Stimulated activated CD4-positive, alpha-beta T cell treated with anti-CD3 and anti-CD28 coated beads, Interleukin-15, amount 100 ng/mL, for 48 hours (primary cell): ENCODE data around the gene C3orf38.
"Not testable (repeated sequence)": the region's sequence is repeated elsewhere in the genome, so short reads cannot be mapped to it uniquely, and the experiment has no call there.

ENCODE experiments used
- DNase-seq, 2 donors: peaks; one replicate each; pipeline ENCODE4 v3.0.0-alpha.2; 2020; ENCODE audit warnings: low read depth in 2 of 2

C3orf38 gene

DNA sequence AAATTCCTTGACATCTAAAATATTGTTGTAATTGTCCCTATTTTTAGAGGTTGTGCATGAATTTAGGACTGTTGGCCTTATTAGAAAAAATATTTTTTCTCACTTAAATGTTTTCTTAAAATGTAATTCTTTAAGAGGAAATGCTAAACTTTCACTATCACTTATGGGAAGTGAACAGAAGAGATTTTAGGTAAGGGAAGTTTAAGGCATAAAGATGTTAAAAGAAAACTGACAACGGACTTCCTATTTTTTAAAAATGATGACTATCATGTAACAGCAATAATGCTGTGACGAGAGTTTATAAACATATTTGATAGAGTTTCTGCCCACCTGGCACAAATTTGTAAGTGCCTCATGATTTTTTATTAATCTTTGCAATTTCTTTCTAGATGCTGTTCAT is 3.1 kb downstream of the C3orf38 start:
- DNase-seq: no peak

DNA sequence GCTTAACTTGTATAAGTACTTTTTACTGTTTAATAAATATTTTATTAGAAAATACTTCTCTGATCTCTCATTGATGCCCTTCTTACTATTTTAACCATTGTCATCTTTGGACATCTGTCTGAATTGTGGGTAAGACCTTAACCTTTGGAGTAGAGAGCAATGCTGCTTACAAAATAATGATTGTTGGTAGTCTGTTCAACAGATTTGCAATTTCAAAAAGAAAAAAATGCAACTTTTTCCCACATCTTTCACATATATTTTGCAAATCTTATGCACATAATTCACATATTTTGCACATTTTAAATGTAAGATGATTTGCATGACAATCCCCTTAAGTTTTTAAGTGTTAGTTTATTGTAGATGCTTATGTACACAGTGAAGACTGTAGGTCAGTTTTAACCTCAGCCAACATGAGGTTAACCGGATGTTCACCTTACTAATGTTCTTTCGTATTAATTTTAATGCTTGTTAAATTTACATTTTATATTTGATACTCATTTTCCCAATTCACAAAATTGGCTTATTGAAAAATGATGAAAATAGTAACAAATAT is 16.7 kb downstream of the C3orf38 start:
- DNase-seq: no peak

- no peak for DNase-seq
These were observed 17.4 kb downstream of the C3orf38 start for GRCh38 chr3:88167173-88167572.

DNA sequence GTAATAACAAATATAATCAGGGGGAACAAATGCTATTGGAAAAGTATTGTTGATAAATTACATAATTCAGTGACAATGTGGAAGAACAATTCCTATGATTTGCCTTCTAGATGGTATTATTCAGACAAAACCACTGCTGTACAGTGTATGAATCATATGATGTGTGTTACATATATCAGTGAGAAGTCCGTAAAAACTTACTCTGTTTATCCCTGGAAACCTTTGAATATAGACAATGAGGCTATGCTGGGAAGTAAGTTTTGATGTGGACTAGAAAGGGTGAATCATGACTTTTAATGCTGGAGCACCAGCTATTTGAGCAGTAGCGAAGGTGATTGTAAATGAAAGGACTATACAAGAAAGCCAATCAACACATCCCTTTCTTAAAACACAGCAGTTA is 17.9 kb downstream of the C3orf38 start:
- no peak for DNase-seq

DNA sequence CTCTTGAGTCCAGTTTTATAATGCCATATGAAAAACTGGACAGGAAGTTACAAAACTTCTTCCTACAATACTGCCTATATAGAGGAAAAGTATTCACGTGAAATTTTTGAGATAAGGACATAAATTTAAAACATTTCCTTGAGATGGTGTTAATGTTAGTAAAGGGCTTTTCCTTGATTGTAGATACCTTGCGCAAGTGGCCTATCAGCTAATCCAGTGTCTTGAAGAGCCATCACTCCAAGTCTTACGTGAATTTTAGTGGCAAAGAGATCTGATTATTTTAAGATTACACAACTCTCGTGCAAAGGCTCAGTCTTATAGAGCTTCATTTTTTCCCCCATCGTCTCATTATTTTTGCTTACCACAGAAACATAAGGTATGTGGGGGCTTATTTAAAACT is 18.4 kb downstream of the C3orf38 start:
- no peak for DNase-seq

DNA sequence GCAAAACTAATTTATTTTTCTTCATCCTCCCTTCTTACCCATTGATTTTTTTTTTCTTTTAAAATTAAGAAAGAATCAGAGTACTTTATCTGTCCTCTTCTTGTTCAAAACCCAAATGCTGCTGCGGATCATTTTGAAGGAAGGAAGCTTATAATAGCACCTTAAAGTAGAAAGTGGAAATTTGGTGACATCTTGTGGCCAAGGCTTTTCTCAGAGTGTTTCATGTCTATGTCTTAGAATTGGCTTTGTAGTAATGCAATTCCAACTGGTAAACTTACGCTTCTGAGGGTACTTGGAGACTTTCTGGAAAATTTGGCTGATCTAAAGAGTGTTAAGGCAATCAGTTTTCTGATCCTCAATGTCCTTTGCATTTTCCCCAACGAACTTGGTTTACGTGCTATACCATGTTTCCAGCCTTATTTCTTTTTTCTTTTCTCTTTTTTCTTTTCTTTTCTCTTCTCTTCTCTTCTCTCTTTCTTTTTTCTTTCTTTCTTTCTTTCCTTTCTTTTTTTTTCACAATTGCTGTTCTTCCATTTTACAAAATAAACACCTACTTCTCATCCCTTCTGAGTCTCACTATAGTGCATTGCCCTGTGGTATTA is 30.7 kb downstream of the C3orf38 start:
- DNase-seq: no peak

DNA sequence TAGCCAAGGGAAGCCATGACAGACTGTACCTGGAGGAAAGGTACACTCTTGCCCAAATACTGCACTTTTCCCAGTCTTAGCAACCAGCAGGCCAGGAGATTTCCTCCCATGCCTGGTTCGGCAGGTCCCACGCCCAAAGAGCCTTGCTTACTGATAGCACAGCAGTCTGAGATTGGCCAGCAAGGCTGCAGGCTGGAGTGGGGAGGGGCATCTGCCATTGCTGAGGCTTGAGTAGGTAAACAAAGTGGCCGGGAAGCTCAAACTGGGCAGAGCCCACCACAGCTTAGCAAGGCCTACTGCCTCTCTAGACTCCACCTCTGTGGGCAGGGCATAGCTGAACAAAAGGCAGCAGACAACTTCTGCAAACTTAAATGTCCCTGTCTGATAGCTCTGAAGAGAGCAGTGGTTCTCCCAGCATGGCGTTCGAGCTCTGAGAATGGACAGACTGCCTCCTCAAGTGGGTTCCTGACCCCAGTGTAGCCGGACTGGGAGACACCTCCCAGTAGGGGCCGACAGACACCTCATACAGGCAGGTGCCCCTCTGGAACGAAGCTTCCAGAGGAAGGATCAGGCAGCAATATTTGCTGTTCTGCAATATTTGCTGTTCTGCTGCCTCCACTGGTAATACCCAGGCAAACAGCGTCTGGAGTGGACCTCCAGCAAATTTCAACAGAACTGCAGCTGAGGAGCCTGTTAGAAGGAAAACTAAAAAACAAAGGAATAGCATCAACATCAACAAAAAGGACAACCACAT is 32.6 kb downstream of the C3orf38 start:
- DNase-seq: not testable (repeated sequence)

- no peak for DNase-seq
These were observed 38.7 kb downstream of the C3orf38 start for GRCh38 chr3:88188436-88188835.

- peak in 1 of 2 donors; percentile 3 for DNase-seq
These were observed 39.6 kb downstream of the C3orf38 start for GRCh38 chr3:88189361-88189810.

DNA sequence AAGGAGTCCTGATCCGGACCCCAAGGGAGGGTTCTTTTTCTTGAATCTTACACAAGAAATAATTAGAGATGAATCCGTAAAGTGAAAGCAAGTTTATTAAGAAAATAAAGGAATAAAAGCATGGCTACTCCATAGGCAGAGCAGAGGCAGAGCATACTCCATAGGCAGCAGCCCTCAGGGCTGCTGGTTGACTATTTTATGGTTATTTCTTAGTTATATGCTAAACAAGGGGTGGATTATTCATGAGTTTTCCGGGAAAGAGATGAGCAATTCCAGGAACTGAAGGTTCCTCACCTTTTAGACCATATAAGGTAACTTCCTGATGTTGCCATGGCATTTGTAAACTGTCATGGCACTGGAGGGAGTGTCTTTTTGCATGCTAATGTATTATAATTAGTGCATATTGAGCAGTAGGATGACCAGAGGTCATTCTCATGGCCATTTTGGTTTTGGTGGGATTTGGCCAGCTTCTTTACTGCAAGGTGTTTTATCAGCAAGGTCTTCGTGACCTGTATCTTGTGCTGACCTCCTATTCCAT is 42.2 kb downstream of the C3orf38 start:
- no peak for DNase-seq

DNA sequence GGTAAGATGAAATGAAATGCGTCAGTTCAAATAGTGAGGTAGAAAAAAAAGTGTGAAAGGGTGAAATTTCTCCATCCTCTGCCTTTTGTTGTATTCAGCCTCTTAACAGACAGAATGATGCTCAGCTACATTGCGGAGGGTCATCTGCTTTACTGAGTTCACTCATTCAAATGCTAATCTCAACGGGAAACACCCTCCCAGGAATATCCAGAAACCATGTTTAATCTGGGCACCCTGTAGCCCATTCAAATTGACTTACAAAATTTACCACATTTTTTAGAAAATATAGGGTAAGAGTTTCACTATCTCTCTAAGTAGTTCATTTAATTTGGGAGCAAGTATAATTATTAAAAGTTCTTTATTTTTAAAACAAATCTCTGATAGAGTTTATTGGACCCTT is 42.9 kb downstream of the C3orf38 start:
- no peak for DNase-seq

DNA sequence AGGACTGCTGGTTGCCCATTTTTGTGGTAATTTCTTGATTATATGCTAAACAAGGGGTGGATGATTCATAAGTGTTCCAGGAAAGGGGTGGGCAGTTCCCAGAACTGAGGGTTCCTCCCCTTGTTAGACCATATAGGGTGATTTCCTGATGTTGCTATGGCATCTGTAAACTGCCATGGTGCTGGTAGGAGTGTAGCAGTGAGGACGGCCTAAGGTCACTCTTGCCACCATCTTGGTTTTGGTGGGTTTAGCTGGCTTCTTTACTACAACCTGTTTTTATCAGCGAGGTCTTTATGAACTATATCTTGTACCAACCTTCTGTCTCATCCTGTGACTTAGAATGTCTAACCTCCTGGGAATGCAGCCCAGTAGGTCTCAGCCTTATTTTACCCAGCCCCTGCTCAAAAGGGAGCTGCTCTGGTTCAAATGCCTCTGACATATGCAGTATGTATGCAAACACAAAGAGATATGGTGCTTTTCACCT is 46.2 kb downstream of the C3orf38 start:
- peak; percentile 33 to 38 for DNase-seq

DNA sequence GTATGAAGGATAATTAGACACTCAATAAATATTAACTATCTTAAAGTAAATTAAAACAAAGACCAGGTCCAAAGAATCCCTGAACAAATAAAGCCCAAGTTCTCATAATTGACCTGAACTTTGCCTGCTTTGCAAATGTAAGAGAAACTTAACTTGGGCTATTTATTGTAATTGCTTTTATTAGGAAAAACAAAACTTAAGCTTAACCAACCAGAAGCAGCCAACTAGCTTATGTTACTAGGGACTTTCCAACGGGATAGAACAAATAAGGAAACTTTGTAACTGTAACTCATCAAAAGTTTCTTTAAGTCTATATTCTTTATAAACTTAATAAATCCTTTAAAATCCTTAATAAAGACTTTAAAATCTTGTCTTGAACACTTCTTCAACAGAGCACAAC is 48.4 kb downstream of the C3orf38 start:
- DNase-seq: no peak

DNA sequence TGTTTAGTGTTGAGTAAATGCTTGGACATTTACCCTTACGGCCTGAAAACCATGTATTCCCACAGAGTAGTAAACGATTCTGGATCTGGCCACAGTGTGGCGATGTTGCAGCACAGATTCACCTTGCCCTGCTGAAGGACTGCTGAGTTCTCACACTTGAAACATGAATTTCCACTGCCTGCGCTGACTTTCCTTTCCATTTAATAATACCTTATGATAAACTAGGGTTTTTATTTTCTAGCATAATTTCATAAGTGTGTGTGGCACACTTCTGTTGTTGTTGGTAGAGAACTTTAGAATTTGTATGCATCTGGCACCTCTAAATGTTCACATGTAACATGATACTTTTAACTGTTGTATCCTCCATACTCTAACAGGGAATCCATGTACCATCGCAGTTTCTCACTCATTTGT is 53.9 kb downstream of the C3orf38 start:
- peak; percentile 30 to 36 for DNase-seq
